ENCODE data around the gene IFT122. TPM values are rescaled to one million over a fixed set of nuclear protein-coding genes. Genes with fewer than 3 reads are reported as not detected.

The IFT122 gene
- total RNA-seq, 1 donor = 21.4 TPM

DNA sequence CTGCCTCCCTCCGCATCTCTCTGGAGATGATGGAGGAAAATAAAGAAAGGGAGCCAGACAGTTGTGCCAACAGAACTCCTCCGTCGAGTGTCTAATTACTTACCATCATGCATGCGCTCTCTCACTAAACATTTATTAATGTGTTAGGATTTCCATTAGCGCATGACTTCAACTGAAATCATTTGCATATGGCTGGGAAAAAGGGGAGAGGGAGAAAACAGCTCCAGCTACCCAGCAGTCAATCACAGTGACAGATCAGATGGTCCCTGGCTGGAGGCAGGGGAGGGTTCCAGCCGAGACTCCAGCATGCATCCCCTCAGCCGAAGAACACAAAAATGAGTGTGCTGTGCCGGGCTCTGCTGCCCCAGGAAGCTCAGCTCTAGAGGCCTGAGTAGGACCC, 81.6 kb downstream of the IFT122 start:
- H3K4me3 ChIP-seq (ENCODE audit: low read depth, low read length) = no peak overlapping the region
- DNase-seq (ENCODE audit: low read depth) = no peak
- TF ChIP-seq, protein P1, sequence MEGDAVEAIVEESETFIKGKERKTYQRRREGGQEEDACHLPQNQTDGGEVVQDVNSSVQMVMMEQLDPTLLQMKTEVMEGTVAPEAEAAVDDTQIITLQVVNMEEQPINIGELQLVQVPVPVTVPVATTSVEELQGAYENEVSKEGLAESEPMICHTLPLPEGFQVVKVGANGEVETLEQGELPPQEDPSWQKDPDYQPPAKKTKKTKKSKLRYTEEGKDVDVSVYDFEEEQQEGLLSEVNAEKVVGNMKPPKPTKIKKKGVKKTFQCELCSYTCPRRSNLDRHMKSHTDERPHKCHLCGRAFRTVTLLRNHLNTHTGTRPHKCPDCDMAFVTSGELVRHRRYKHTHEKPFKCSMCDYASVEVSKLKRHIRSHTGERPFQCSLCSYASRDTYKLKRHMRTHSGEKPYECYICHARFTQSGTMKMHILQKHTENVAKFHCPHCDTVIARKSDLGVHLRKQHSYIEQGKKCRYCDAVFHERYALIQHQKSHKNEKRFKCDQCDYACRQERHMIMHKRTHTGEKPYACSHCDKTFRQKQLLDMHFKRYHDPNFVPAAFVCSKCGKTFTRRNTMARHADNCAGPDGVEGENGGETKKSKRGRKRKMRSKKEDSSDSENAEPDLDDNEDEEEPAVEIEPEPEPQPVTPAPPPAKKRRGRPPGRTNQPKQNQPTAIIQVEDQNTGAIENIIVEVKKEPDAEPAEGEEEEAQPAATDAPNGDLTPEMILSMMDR (IDR thresholded peaks at IDR 0.05; ENCODE audit: insufficient read depth, low read length) = no peak

DNA sequence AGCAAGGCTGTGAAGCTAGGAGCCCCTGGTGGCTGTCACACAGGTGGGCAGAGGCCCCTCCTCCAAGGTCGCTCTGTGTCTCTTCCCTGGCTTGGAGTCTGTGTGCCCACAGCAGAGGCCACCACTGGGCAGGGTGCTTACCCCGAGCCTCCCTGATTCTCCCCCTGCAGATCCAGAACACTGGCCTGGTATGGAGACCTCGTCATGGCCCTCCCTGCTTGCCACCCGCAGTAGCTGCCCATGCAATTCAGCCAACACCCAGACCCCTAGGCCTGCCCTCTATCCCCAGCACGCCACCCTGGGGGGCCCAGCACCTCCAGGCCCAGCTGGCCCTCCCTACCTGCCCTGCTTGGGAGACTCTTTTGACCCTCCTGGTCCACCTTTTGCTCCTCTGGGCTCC, 82.9 kb downstream of the IFT122 start:
- TF ChIP-seq, protein P1 (IDR thresholded peaks at IDR 0.05; ENCODE audit: insufficient read depth, low read length) = no peak
- H3K4me3 ChIP-seq (ENCODE audit: low read depth, low read length) = no peak overlapping the region
- DNase-seq (ENCODE audit: low read depth) = no peak

GRCh38 chr3:129524081-129524480, 84.1 kb downstream of the IFT122 start:
- DNase-seq (ENCODE audit: low read depth) = no peak
- H3K4me3 ChIP-seq (ENCODE audit: low read depth, low read length) = no peak overlapping the region
- TF ChIP-seq, protein P1 (IDR thresholded peaks at IDR 0.05; ENCODE audit: insufficient read depth, low read length) = no peak

GRCh38 chr3:129525341-129525968, 85.4 kb downstream of the IFT122 start:
- H3K4me3 ChIP-seq (ENCODE audit: low read depth, low read length) = no peak overlapping the region
- TF ChIP-seq, protein P1 (IDR thresholded peaks at IDR 0.05; ENCODE audit: insufficient read depth, low read length) = no peak
- DNase-seq (ENCODE audit: low read depth) = peak; percentile 52

GRCh38 chr3:129526121-129526900, 86.3 kb downstream of the IFT122 start:
- TF ChIP-seq, protein P1 (IDR thresholded peaks at IDR 0.05; ENCODE audit: insufficient read depth, low read length) = no peak
- H3K4me3 ChIP-seq (ENCODE audit: low read depth, low read length) = no peak overlapping the region
- no peak for DNase-seq (ENCODE audit: low read depth)

DNA sequence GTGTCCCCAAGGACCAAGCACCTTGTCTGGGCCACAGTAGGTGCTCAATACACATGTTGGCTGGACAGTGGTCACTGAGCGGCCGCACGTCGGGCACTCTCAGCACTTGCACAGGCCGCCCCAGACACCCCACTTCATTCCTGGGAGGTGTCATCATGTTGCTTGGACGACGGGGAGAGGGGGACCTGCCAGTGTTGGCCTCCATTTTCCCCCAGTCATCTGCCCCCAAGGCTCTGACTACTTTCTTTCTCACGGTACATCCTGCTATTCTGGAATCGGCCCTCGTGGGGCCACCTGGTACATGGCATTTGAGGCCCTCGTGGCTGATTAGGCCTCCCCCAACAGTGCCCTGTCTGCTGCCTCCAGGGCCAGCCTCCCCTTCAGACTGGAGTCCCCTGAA, 87.2 kb downstream of the IFT122 start:
- TF ChIP-seq, protein P1 (IDR thresholded peaks at IDR 0.05; ENCODE audit: insufficient read depth, low read length) = no peak
- DNase-seq (ENCODE audit: low read depth) = no peak
- no peak overlapping the region for H3K4me3 ChIP-seq (ENCODE audit: low read depth, low read length)

Measured in fibroblast of the aortic adventitia (primary cell).